ENCODE results near the gene TTC39B. TPM values are rescaled to one million over a fixed set of nuclear protein-coding genes. Genes with fewer than 3 reads are reported as not detected.
A peak's percentile ranks its signal among the peaks of the same experiment; 100 is the strongest.

Gene TTC39B
- total RNA-seq, 1 experiment from 2014 or later = 22.2 TPM

GRCh38 chr9:15282567-15283285, 24.3 kb downstream of the TTC39B start:
- no peaks in the 10 kb centered on the region for H3K9me3 ChIP-seq
- no peak overlapping the region for H3K4me3 ChIP-seq
- no peaks in the 10 kb centered on the region for H3K36me3 ChIP-seq
- H3K27me3 ChIP-seq = no peaks in the 10 kb centered on the region
- no peak for DNase-seq

- H3K36me3 ChIP-seq = no peaks in the 10 kb centered on the region
- no peak for DNase-seq
- no peak overlapping the region for H3K4me3 ChIP-seq
- no peaks in the 10 kb centered on the region for H3K27me3 ChIP-seq
- no peaks in the 10 kb centered on the region for H3K9me3 ChIP-seq
Observed at GRCh38 chr9:15280647-15281046, 26.4 kb downstream of the TTC39B start.

- H3K4me3 ChIP-seq = no peak overlapping the region
- no peak for DNase-seq
- no peaks in the 10 kb centered on the region for H3K36me3 ChIP-seq
- H3K9me3 ChIP-seq = no peaks in the 10 kb centered on the region
- H3K27me3 ChIP-seq = no peaks in the 10 kb centered on the region
Observed at GRCh38 chr9:15278839-15279238, 28.2 kb downstream of the TTC39B start.

GRCh38 chr9:15278091-15278687, 28.8 kb downstream of the TTC39B start:
- no peak overlapping the region for H3K4me3 ChIP-seq
- no peaks in the 10 kb centered on the region for H3K27me3 ChIP-seq
- no peaks in the 10 kb centered on the region for H3K9me3 ChIP-seq
- no peak for DNase-seq
- H3K36me3 ChIP-seq = no peaks in the 10 kb centered on the region

GRCh38 chr9:15277400-15278090, 29.5 kb downstream of the TTC39B start:
- Histone ChIP-seq H3K36me3 (no peaks in the 10 kb centered on the region), H3K9me3 (no peaks in the 10 kb centered on the region)
- DNase-seq = no peak

GRCh38 chr9:15276328-15276938, 30.6 kb downstream of the TTC39B start:
- no peaks in the 10 kb centered on the region for H3K36me3 ChIP-seq
- H3K4me3 ChIP-seq = no peak overlapping the region
- no peaks in the 10 kb centered on the region for H3K27me3 ChIP-seq
- H3K9me3 ChIP-seq = no peaks in the 10 kb centered on the region
- DNase-seq = no peak

More at GRCh38 chr9:15277400-15278090, 29.5 kb downstream of the TTC39B start:
- Histone ChIP-seq H3K27me3 (no peaks in the 10 kb centered on the region), H3K4me3 (no peak overlapping the region)

GRCh38 chr9:15274425-15274824, 32.6 kb downstream of the TTC39B start:
- no peaks in the 10 kb centered on the region for H3K9me3 ChIP-seq
- no peak for DNase-seq
- H3K36me3 ChIP-seq = no peaks in the 10 kb centered on the region
- no peaks in the 10 kb centered on the region for H3K27me3 ChIP-seq
- no peak overlapping the region for H3K4me3 ChIP-seq

- no peak for DNase-seq
- no peak overlapping the region for H3K4me3 ChIP-seq
- no peaks in the 10 kb centered on the region for H3K36me3 ChIP-seq
- no peaks in the 10 kb centered on the region for H3K9me3 ChIP-seq
- H3K27me3 ChIP-seq = no peaks in the 10 kb centered on the region
Observed at GRCh38 chr9:15272377-15272928, 34.6 kb downstream of the TTC39B start.

- no peak overlapping the region for H3K4me3 ChIP-seq
- no peaks in the 10 kb centered on the region for H3K36me3 ChIP-seq
- no peaks in the 10 kb centered on the region for H3K27me3 ChIP-seq
- no peaks in the 10 kb centered on the region for H3K9me3 ChIP-seq
- DNase-seq = no peak
Observed at GRCh38 chr9:15271403-15271802, 35.6 kb downstream of the TTC39B start.

GRCh38 chr9:15268782-15269181, 38.2 kb downstream of the TTC39B start:
- Histone ChIP-seq H3K27me3 (no peaks in the 10 kb centered on the region), H3K9me3 (no peaks in the 10 kb centered on the region), H3K36me3 (no peaks in the 10 kb centered on the region), H3K4me3 (no peak overlapping the region)
- no peak for DNase-seq

- no peak for DNase-seq
- Histone ChIP-seq H3K4me3 (no peak overlapping the region), H3K36me3 (no peaks in the 10 kb centered on the region), H3K27me3 (no peaks in the 10 kb centered on the region), H3K9me3 (no peaks in the 10 kb centered on the region)
Observed at GRCh38 chr9:15268317-15268716, 38.7 kb downstream of the TTC39B start.

- no peak overlapping the region for H3K4me3 ChIP-seq
- no peaks in the 10 kb centered on the region for H3K36me3 ChIP-seq
- DNase-seq = no peak
- H3K27me3 ChIP-seq = no peaks in the 10 kb centered on the region
- H3K9me3 ChIP-seq = no peaks in the 10 kb centered on the region
Observed at GRCh38 chr9:15264918-15265317, 42.1 kb downstream of the TTC39B start.

GRCh38 chr9:15262581-15262980, 44.4 kb downstream of the TTC39B start:
- no peak for DNase-seq
- no peaks in the 10 kb centered on the region for H3K27me3 ChIP-seq
- no peak overlapping the region for H3K4me3 ChIP-seq
- H3K9me3 ChIP-seq = no peaks in the 10 kb centered on the region
- no peaks in the 10 kb centered on the region for H3K36me3 ChIP-seq

GRCh38 chr9:15256426-15256825, 50.6 kb downstream of the TTC39B start:
- H3K9me3 ChIP-seq = no peaks in the 10 kb centered on the region
- no peak for DNase-seq
- H3K27me3 ChIP-seq = no peaks in the 10 kb centered on the region
- no peak overlapping the region for H3K4me3 ChIP-seq
- H3K36me3 ChIP-seq = no peaks in the 10 kb centered on the region

- DNase-seq = no peak
- H3K9me3 ChIP-seq = no peaks in the 10 kb centered on the region
- no peaks in the 10 kb centered on the region for H3K36me3 ChIP-seq
- no peak overlapping the region for H3K4me3 ChIP-seq
- H3K27me3 ChIP-seq = no peaks in the 10 kb centered on the region
Observed at GRCh38 chr9:15253786-15254185, 53.2 kb downstream of the TTC39B start.

- Histone ChIP-seq H3K4me3 (no peak overlapping the region), H3K9me3 (no peaks in the 10 kb centered on the region), H3K27me3 (no peaks in the 10 kb centered on the region), H3K36me3 (no peaks in the 10 kb centered on the region)
- DNase-seq = peak; percentile 68
Observed at GRCh38 chr9:15253197-15253596, 53.8 kb downstream of the TTC39B start.

GRCh38 chr9:15249981-15250380, 57.0 kb downstream of the TTC39B start:
- no peaks in the 10 kb centered on the region for H3K36me3 ChIP-seq
- DNase-seq = no peak
- no peaks in the 10 kb centered on the region for H3K27me3 ChIP-seq
- H3K9me3 ChIP-seq = no peaks in the 10 kb centered on the region
- no peak overlapping the region for H3K4me3 ChIP-seq

All from MG63 (cell line).